ENCODE results near the gene TOR1AIP2. TPM values are rescaled to one million over a fixed set of nuclear protein-coding genes. Genes with fewer than 3 reads are reported as not detected.

Gene TOR1AIP2
- total and polyA plus RNA-seq, 2 of the 8 experiments (the other 6 are each of a cell fraction or from before 2014, with no cell fraction given): 12.1 to 75.2 TPM

DNA sequence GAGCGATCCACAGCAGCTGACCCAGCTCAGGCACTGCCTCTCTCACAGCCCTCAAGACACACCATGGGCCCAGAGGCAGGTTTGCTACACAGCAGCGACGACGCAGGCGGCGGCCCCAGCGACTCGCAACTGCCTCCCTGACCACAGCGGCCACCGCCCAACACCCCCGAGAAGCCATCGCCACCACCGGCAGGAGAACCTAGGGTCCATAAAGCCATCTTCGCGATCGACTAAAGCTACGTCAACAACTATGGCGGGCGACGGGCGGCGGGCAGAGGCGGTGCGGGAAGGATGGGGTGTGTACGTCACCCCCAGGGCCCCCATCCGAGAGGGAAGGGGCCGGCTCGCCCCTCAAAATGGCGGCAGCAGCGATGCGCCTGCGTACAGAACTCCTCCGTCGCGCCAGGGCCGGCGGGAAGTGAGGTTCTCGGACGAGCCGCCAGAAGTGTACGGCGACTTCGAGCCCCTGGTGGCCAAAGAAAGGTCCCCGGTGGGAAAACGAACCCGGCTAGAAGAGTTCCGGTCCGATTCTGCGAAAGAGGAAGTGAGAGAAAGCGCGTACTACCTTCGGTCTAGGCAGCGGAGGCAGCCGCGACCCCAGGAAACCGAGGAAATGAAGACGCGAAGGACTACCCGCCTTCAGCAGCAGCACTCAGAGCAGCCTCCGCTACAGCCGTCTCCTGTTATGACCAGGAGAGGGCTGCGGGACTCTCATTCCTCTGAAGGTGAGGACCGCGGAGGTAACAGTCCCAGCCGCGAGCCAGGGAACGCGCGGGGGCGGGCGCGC is 4.8 kb upstream of the TOR1AIP2 start, which contains the start of gene TOR1AIP1 (continued):
- TF ChIP-seq, protein P1, sequence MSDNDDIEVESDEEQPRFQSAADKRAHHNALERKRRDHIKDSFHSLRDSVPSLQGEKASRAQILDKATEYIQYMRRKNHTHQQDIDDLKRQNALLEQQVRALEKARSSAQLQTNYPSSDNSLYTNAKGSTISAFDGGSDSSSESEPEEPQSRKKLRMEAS (IDR thresholded peaks at IDR 0.05): peak; percentile 35
- TF ChIP-seq RXRA (IDR thresholded peaks at IDR 0.05; ENCODE audit: insufficient read depth, low read depth, low read length) (no peak), JUN (IDR thresholded peaks at IDR 0.05; ENCODE audit: low read depth, low read length) (no peak), RBBP5 (IDR thresholded peaks at IDR 0.05; ENCODE audit: borderline replicate concordance, low read depth, low read length) (peak; percentile 92), KDM4A (IDR thresholded peaks at IDR 0.05; ENCODE audit: low read depth, low read length, severe bottlenecking) (peak; percentile 88), SIN3A (conservative IDR thresholded peaks at IDR 0.05 in 1 of 2, IDR thresholded peaks at IDR 0.05 in 1 of 2; ENCODE audit: low read depth in 1 of 2, low read length in 2 of 2) (peak; percentile 76 to 94; a peak in 3 of 4 replicates), NRF1 (IDR thresholded peaks at IDR 0.05; ENCODE audit: low read depth, low read length) (peak; percentile 77), SP1 (IDR thresholded peaks at IDR 0.05; ENCODE audit: low read depth, low read length) (peak; percentile 79), MAFK (IDR thresholded peaks at IDR 0.05; ENCODE audit: low read depth, low read length) (no peak; the same call in 1 of the 2 replicates), PHF8 (conservative IDR thresholded peaks at IDR 0.05; ENCODE audit: low read depth, low read length) (peak; percentile 99), SIRT6 (IDR thresholded peaks at IDR 0.05; ENCODE audit: low read length) (no peak), CHD1 (IDR thresholded peaks at IDR 0.05; ENCODE audit: low read depth, low read length) (no peak), BCL11A (IDR thresholded peaks at IDR 0.05; ENCODE audit: low read depth in 2 of 2, low read length in 2 of 2) (no peak), CHD2 (IDR thresholded peaks at IDR 0.05; ENCODE audit: low read length) (peak; percentile 71), SIX5 (IDR thresholded peaks at IDR 0.05; ENCODE audit: low read depth, low read length) (peak; percentile 94), CBX5 (IDR thresholded peaks at IDR 0.05; ENCODE audit: low read depth, low read length) (no peak), POLR2AphosphoS5 (IDR thresholded peaks at IDR 0.05; ENCODE audit: low read depth, low read length) (peak; percentile 99), ZNF274 (IDR thresholded peaks at IDR 0.05; ENCODE audit: borderline replicate concordance, extremely low read depth, low read length) (no peak), TBP (IDR thresholded peaks at IDR 0.05; ENCODE audit: low read depth, low read length) (peak; percentile 88), FOSL1 (IDR thresholded peaks at IDR 0.05; ENCODE audit: insufficient read depth, low read depth, low read length) (no peak), TCF12 (IDR thresholded peaks at IDR 0.05; ENCODE audit: low read depth, low read length) (0 out of 2 replicates have a peak, but pooled peaks have one; percentile 43), KDM5A (IDR thresholded peaks at IDR 0.05; ENCODE audit: low read length) (peak; percentile 65; the same call in 1 of the 2 replicates), TAF7 (optimal IDR thresholded peaks at IDR 0.05; ENCODE audit: borderline replicate concordance, low read depth, low read length) (peak; percentile 80)
- TF ChIP-seq, protein P2, sequence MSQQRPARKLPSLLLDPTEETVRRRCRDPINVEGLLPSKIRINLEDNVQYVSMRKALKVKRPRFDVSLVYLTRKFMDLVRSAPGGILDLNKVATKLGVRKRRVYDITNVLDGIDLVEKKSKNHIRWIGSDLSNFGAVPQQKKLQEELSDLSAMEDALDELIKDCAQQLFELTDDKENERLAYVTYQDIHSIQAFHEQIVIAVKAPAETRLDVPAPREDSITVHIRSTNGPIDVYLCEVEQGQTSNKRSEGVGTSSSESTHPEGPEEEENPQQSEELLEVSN (IDR thresholded peaks at IDR 0.05): peak; percentile 59

Measured in H1 (cell line).